Immature natural killer cell (primary cell): ENCODE data around the gene OBSCN. TPM values are rescaled to one million over a fixed set of nuclear protein-coding genes. Genes with fewer than 3 reads are reported as not detected.

Experiments used
- DNase-seq, 3 donors: peaks; one replicate each; pipeline ENCODE4 v3.0.0; 2022; ENCODE audit warnings: mixed read lengths in 1 of 3
- H3K27ac Mint-ChIP-seq, 6 donors: one replicate each; pipeline ENCODE4 v1.8.0; 2020; ENCODE audit warnings: mixed read lengths in 6 of 6, mild to moderate bottlenecking in 5 of 6, inconsistent platforms in 4 of 6, moderate library complexity in 3 of 6
- H3K27me3 Mint-ChIP-seq, 3 donors: one replicate each; pipeline ENCODE4 v1.8.0; 2020 to 2021; ENCODE audit warnings: low read depth in 3 of 3, mild to moderate bottlenecking in 3 of 3, mixed read lengths in 3 of 3, moderate library complexity in 3 of 3, inconsistent platforms in 1 of 3
- H3K36me3 Mint-ChIP-seq, 3 donors: one replicate each; pipeline ENCODE4 v1.8.0; 2020; ENCODE audit warnings: mixed read lengths in 3 of 3, inconsistent platforms in 2 of 3, mild to moderate bottlenecking in 2 of 3
- H3K4me1 Mint-ChIP-seq, 2 donors: one replicate each; pipeline ENCODE4 v1.8.0; 2020; ENCODE audit warnings: inconsistent platforms in 2 of 2, mild to moderate bottlenecking in 2 of 2, mixed read lengths in 2 of 2, moderate library complexity in 1 of 2
- H3K4me3 Mint-ChIP-seq, 5 donors: one replicate each; pipeline ENCODE4 v1.8.0; 2020; ENCODE audit warnings: mild to moderate bottlenecking in 5 of 5, mixed read lengths in 5 of 5, inconsistent platforms in 3 of 5, moderate library complexity in 3 of 5
- H3K9me3 Mint-ChIP-seq, 6 donors: one replicate each; pipeline ENCODE4 v1.8.0; 2020; ENCODE audit warnings: mild to moderate bottlenecking in 6 of 6, mixed read lengths in 6 of 6, inconsistent platforms in 4 of 6, moderate library complexity in 3 of 6
- polyA plus RNA-seq, 3 donors: library from polyadenylated mRNA; unstranded; fragments of 300-500 nt; fragmentation: Illumina TruSeq; gene quantifications; one replicate each; pipeline ENCODE4 v1.2.3, GENCODE V29; 2021

The OBSCN gene
- polyA plus RNA-seq, 3 donors from 2014 or later = 0.19 to 1.9 TPM; not detected in 1

GRCh38 chr1:228340686-228341449 is 133.0 kb downstream of the OBSCN start:
- no peak for DNase-seq
- H3K36me3 Mint-ChIP-seq = no peaks in the 10 kb centered on the region
- no peaks in the 10 kb centered on the region for H3K27me3 Mint-ChIP-seq
- no peaks in the 10 kb centered on the region for H3K9me3 Mint-ChIP-seq
- no peak overlapping the region for H3K4me3 Mint-ChIP-seq
- no peaks in the 10 kb centered on the region for H3K4me1 Mint-ChIP-seq
- H3K27ac Mint-ChIP-seq = no peak overlapping the region

GRCh38 chr1:228341450-228341813 is 133.6 kb downstream of the OBSCN start:
- Mint-ChIP-seq H3K27me3 (no peaks in the 10 kb centered on the region), H3K4me1 (no peaks in the 10 kb centered on the region)

GRCh38 chr1:228341814-228342626 is 134.2 kb downstream of the OBSCN start:
- no peak for DNase-seq
- no peak overlapping the region for H3K4me3 Mint-ChIP-seq

More at GRCh38 chr1:228341450-228341813, 133.6 kb downstream of the OBSCN start:
- no peaks in the 10 kb centered on the region for H3K36me3 Mint-ChIP-seq
- no peak for DNase-seq
- H3K4me3 Mint-ChIP-seq = no peak overlapping the region
- H3K9me3 Mint-ChIP-seq = no peaks in the 10 kb centered on the region
- H3K27ac Mint-ChIP-seq = no peak overlapping the region

GRCh38 chr1:228342627-228343190 is 134.9 kb downstream of the OBSCN start:
- Mint-ChIP-seq H3K27ac (no peak overlapping the region), H3K36me3 (no peaks in the 10 kb centered on the region), H3K4me3 (no peak overlapping the region), H3K27me3 (no peaks in the 10 kb centered on the region), H3K4me1 (no peaks in the 10 kb centered on the region), H3K9me3 (no peaks in the 10 kb centered on the region)
- no peak for DNase-seq

More at GRCh38 chr1:228341814-228342626, 134.2 kb downstream of the OBSCN start:
- Mint-ChIP-seq H3K27me3 (no peaks in the 10 kb centered on the region), H3K36me3 (no peaks in the 10 kb centered on the region), H3K4me1 (no peaks in the 10 kb centered on the region), H3K27ac (no peak overlapping the region), H3K9me3 (no peaks in the 10 kb centered on the region)

GRCh38 chr1:228343191-228343661 is 135.4 kb downstream of the OBSCN start:
- Mint-ChIP-seq H3K27ac (no peak overlapping the region), H3K36me3 (no peaks in the 10 kb centered on the region), H3K4me3 (no peak overlapping the region), H3K27me3 (no peaks in the 10 kb centered on the region), H3K9me3 (no peaks in the 10 kb centered on the region), H3K4me1 (no peaks in the 10 kb centered on the region)
- DNase-seq = no peak

- Mint-ChIP-seq H3K36me3 (no peaks in the 10 kb centered on the region), H3K27ac (no peak overlapping the region), H3K4me1 (no peaks in the 10 kb centered on the region), H3K4me3 (no peak overlapping the region), H3K9me3 (no peaks in the 10 kb centered on the region), H3K27me3 (no peaks in the 10 kb centered on the region)
- DNase-seq = no peak
These were observed 136.8 kb downstream of the OBSCN start for GRCh38 chr1:228344631-228345072.

GRCh38 chr1:228345201-228345930 is 137.5 kb downstream of the OBSCN start:
- no peak overlapping the region for H3K27ac Mint-ChIP-seq
- DNase-seq = no peak
- H3K9me3 Mint-ChIP-seq = no peaks in the 10 kb centered on the region
- H3K27me3 Mint-ChIP-seq = no peaks in the 10 kb centered on the region
- no peak overlapping the region for H3K4me3 Mint-ChIP-seq
- H3K36me3 Mint-ChIP-seq = no peaks in the 10 kb centered on the region
- H3K4me1 Mint-ChIP-seq = no peaks in the 10 kb centered on the region

GRCh38 chr1:228346731-228347130 is 138.9 kb downstream of the OBSCN start:
- Mint-ChIP-seq H3K4me1 (no peaks in the 10 kb centered on the region), H3K36me3 (no peaks in the 10 kb centered on the region), H3K27ac (no peak overlapping the region), H3K27me3 (no peaks in the 10 kb centered on the region), H3K9me3 (no peaks in the 10 kb centered on the region), H3K4me3 (no peak overlapping the region)
- no peak for DNase-seq

- Mint-ChIP-seq H3K4me1 (no peaks in the 10 kb centered on the region), H3K9me3 (no peaks in the 10 kb centered on the region), H3K27ac (no peak overlapping the region), H3K27me3 (no peaks in the 10 kb centered on the region), H3K36me3 (no peaks in the 10 kb centered on the region), H3K4me3 (no peak overlapping the region)
- DNase-seq = no peak
These were observed 139.3 kb downstream of the OBSCN start for GRCh38 chr1:228347181-228347580.

- no peak for DNase-seq
- peak overlapping the region in 1 of 6 donors; percentile 59 for H3K27ac Mint-ChIP-seq
These were observed 141.0 kb downstream of the OBSCN start for GRCh38 chr1:228348708-228349467.

GRCh38 chr1:228349701-228350171 is 141.9 kb downstream of the OBSCN start:
- no peak overlapping the region for H3K27ac Mint-ChIP-seq
- no peaks in the 10 kb centered on the region for H3K9me3 Mint-ChIP-seq
- H3K4me3 Mint-ChIP-seq = no peak overlapping the region
- no peaks in the 10 kb centered on the region for H3K4me1 Mint-ChIP-seq
- H3K36me3 Mint-ChIP-seq = no peaks in the 10 kb centered on the region
- H3K27me3 Mint-ChIP-seq = no peaks in the 10 kb centered on the region
- no peak for DNase-seq

More at GRCh38 chr1:228348708-228349467, 141.0 kb downstream of the OBSCN start:
- Mint-ChIP-seq H3K27me3 (no peaks in the 10 kb centered on the region), H3K36me3 (no peaks in the 10 kb centered on the region), H3K9me3 (no peaks in the 10 kb centered on the region), H3K4me3 (no peak overlapping the region), H3K4me1 (no peaks in the 10 kb centered on the region)

GRCh38 chr1:228350179-228350742 is 142.4 kb downstream of the OBSCN start:
- Mint-ChIP-seq H3K36me3 (no peaks in the 10 kb centered on the region), H3K9me3 (no peaks in the 10 kb centered on the region), H3K27ac (peak overlapping the region in 1 of 6 donors; percentile 10), H3K4me1 (no peaks in the 10 kb centered on the region), H3K4me3 (no peak overlapping the region), H3K27me3 (no peaks in the 10 kb centered on the region)
- no peak for DNase-seq
